ENCODE results near the gene TNNT1. TPM values are rescaled to one million over a fixed set of nuclear protein-coding genes. Genes with fewer than 3 reads are reported as not detected.
A peak's percentile ranks its signal among the peaks of the same experiment; 100 is the strongest.

The TNNT1 gene
- polyA plus RNA-seq, 1 donor from 2014 or later = 6.2 TPM

GRCh38 chr19:55117663-55118391 lies 31.2 kb downstream of the TNNT1 start:
- H3K4me2 ChIP-seq (ENCODE audit: low read length) = peak overlapping the region; percentile 84
- H3K9ac ChIP-seq (ENCODE audit: low read length) = peak overlapping the region; percentile 67
- H3K27ac ChIP-seq (ENCODE audit: low read length) = peak overlapping the region; percentile 74
- peaks cover 41% of the 10 kb centered on the region for H3K79me2 ChIP-seq (replicated peaks; ENCODE audit: insufficient read depth, low read length)
- peak overlapping the region; percentile 77 for H2AFZ ChIP-seq (ENCODE audit: low read depth, low read length)
- peak overlapping the region; percentile 75 for H3K4me3 ChIP-seq (ENCODE audit: low read length)
- no peaks in the 10 kb centered on the region for H3F3A ChIP-seq (ENCODE audit: insufficient read depth, low read length, poor library complexity, severe bottlenecking)
- no peaks in the 10 kb centered on the region for H3K9me2 ChIP-seq (ENCODE audit: insufficient read depth, low read length)
- H3K9me3 ChIP-seq (ENCODE audit: low read length) = no peaks in the 10 kb centered on the region
- peak; percentile 69 for TF ChIP-seq MXI1 (conservative IDR thresholded peaks at IDR 0.05; ENCODE audit: poor library complexity, severe bottlenecking)
- TF ChIP-seq RAD21 (conservative IDR thresholded peaks at IDR 0.05) = no peak
- peak; percentile 49 for TF ChIP-seq EP300 (conservative IDR thresholded peaks at IDR 0.05; ENCODE audit: poor library complexity, severe bottlenecking)
- no peak for TF ChIP-seq SMC3 (conservative IDR thresholded peaks at IDR 0.05; ENCODE audit: poor library complexity)
- peak; percentile 21 for TF ChIP-seq REST (IDR thresholded peaks at IDR 0.05; ENCODE audit: borderline replicate concordance)
- peak; percentile 59 for TF ChIP-seq POLR2AphosphoS5 (IDR thresholded peaks at IDR 0.05)
- peak; percentile 28 for TF ChIP-seq CTCF (IDR thresholded peaks at IDR 0.05; ENCODE audit: poor library complexity, severe bottlenecking)
- peaks cover 9% of the 10 kb centered on the region for H4K20me1 ChIP-seq (ENCODE audit: insufficient read depth)
- no peaks in the 10 kb centered on the region for H3K36me3 ChIP-seq (ENCODE audit: insufficient read depth, low read length)
- no peaks in the 10 kb centered on the region for H3K27me3 ChIP-seq (ENCODE audit: insufficient read depth, low read depth, low read length)

GRCh38 chr19:55116859-55117662 lies 31.9 kb downstream of the TNNT1 start, which contains the start of gene PPP1R12C:
Gene PPP1R12C (minus strand): TSS chr19:55117637. CDS start chr19:55117543, 94 bp downstream.
- H3K79me2 ChIP-seq (replicated peaks; ENCODE audit: insufficient read depth, low read length) = peaks cover 46% of the 10 kb centered on the region

More at GRCh38 chr19:55116859-55117662, 31.9 kb downstream of the TNNT1 start, which contains the start of gene PPP1R12C:
- Histone ChIP-seq H3K27ac (ENCODE audit: low read length) (peak within 1 kb of the TSS; percentile 74), H3K9ac (ENCODE audit: low read length) (peak within 1 kb of the TSS; percentile 81), H3K4me2 (ENCODE audit: low read length) (peak within 1 kb of the TSS; percentile 91), H3K36me3 (ENCODE audit: insufficient read depth, low read length) (no peaks in the 10 kb centered on the region), H2AFZ (ENCODE audit: low read depth, low read length) (peak within 1 kb of the TSS; percentile 77), H3K27me3 (ENCODE audit: insufficient read depth, low read depth, low read length) (no peaks in the 10 kb centered on the region), H3K9me3 (ENCODE audit: low read length) (no peaks in the 10 kb centered on the region), H4K20me1 (ENCODE audit: insufficient read depth) (peaks cover 9% of the 10 kb centered on the region), H3K4me3 (ENCODE audit: low read length) (peak within 1 kb of the TSS; percentile 85), H3F3A (ENCODE audit: insufficient read depth, low read length, poor library complexity, severe bottlenecking) (no peaks in the 10 kb centered on the region), H3K9me2 (ENCODE audit: insufficient read depth, low read length) (no peaks in the 10 kb centered on the region)
- no peak for TF ChIP-seq REST (IDR thresholded peaks at IDR 0.05; ENCODE audit: borderline replicate concordance)
- peak; percentile 4 for TF ChIP-seq MXI1 (conservative IDR thresholded peaks at IDR 0.05; ENCODE audit: poor library complexity, severe bottlenecking)

All from neural cell (in vitro differentiated cells).